ENCODE measurements around the gene IFNG-AS1. TPM values are rescaled to one million over a fixed set of nuclear protein-coding genes. Genes with fewer than 3 reads are reported as not detected.

The IFNG-AS1 gene
- total and polyA plus RNA-seq, 2 donors from 2014 or later = 0.85 TPM; not detected in 1

- no peak for TF ChIP-seq CTCF (IDR thresholded peaks at IDR 0.05; ENCODE audit: borderline replicate concordance, extremely low read depth, insufficient read depth)
- no peak for DNase-seq
- Histone ChIP-seq H3K27me3 (ENCODE audit: control insufficient read depth, insufficient read depth, low read length) (no peaks in the 10 kb centered on the region), H3K9me3 (ENCODE audit: control insufficient read depth in 2 of 3, insufficient read depth in 1 of 3, low read length in 3 of 3) (no peaks in the 10 kb centered on the region), H3K9ac (ENCODE audit: low read length in 3 of 3) (no peak overlapping the region), H3K36me3 (ENCODE audit: control insufficient read depth in 2 of 3, insufficient read depth in 3 of 3, low read length in 3 of 3) (no peaks in the 10 kb centered on the region), H3K4me3 (ENCODE audit: low read length in 3 of 3) (no peak overlapping the region), H3K27ac (ENCODE audit: low read depth in 2 of 2, low read length in 2 of 2) (no peak overlapping the region), H3K4me1 (ENCODE audit: control insufficient read depth in 2 of 3, insufficient read depth in 2 of 3, low read depth in 1 of 3, low read length in 3 of 3) (no peaks in the 10 kb centered on the region)
- no peak for FAIRE-seq
- intact Hi-C loops (cut with DNase I) = no loop called here
Measured at GRCh38 chr12:67977668-67978067, 11.6 kb upstream of the IFNG-AS1 start.

GRCh38 chr12:67980391-67980790 is 8.9 kb upstream of the IFNG-AS1 start:
- FAIRE-seq = no peak
- Histone ChIP-seq H3K27ac (ENCODE audit: low read depth in 2 of 2, low read length in 2 of 2) (no peak overlapping the region), H3K4me3 (ENCODE audit: low read length in 3 of 3) (no peak overlapping the region), H3K9me3 (ENCODE audit: control insufficient read depth in 2 of 3, insufficient read depth in 1 of 3, low read length in 3 of 3) (no peaks in the 10 kb centered on the region), H3K27me3 (ENCODE audit: control insufficient read depth, insufficient read depth, low read length) (no peaks in the 10 kb centered on the region), H3K9ac (ENCODE audit: low read length in 3 of 3) (no peak overlapping the region), H3K36me3 (ENCODE audit: control insufficient read depth in 2 of 3, insufficient read depth in 3 of 3, low read length in 3 of 3) (no peaks in the 10 kb centered on the region), H3K4me1 (ENCODE audit: control insufficient read depth in 2 of 3, insufficient read depth in 2 of 3, low read depth in 1 of 3, low read length in 3 of 3) (no peaks in the 10 kb centered on the region)
- no peak for DNase-seq
- intact Hi-C loops (cut with DNase I) = no loop called here
- no peak for TF ChIP-seq CTCF (IDR thresholded peaks at IDR 0.05; ENCODE audit: borderline replicate concordance, extremely low read depth, insufficient read depth)

GRCh38 chr12:67981287-67982162 is 7.7 kb upstream of the IFNG-AS1 start:
- Histone ChIP-seq H3K9me3 (ENCODE audit: control insufficient read depth in 2 of 3, insufficient read depth in 1 of 3, low read length in 3 of 3) (no peaks in the 10 kb centered on the region), H3K27me3 (ENCODE audit: control insufficient read depth, insufficient read depth, low read length) (no peaks in the 10 kb centered on the region), H3K4me3 (ENCODE audit: low read length in 3 of 3) (no peak overlapping the region), H3K27ac (ENCODE audit: low read depth in 2 of 2, low read length in 2 of 2) (no peak overlapping the region), H3K36me3 (ENCODE audit: control insufficient read depth in 2 of 3, insufficient read depth in 3 of 3, low read length in 3 of 3) (no peaks in the 10 kb centered on the region), H3K4me1 (ENCODE audit: control insufficient read depth in 2 of 3, insufficient read depth in 2 of 3, low read depth in 1 of 3, low read length in 3 of 3) (no peaks in the 10 kb centered on the region), H3K9ac (ENCODE audit: low read length in 3 of 3) (no peak overlapping the region)
- DNase-seq (no peak), FAIRE-seq (no peak)
- no peak for TF ChIP-seq CTCF (IDR thresholded peaks at IDR 0.05; ENCODE audit: borderline replicate concordance, extremely low read depth, insufficient read depth)
- intact Hi-C loops (cut with DNase I) = no loop called here

Measured in kidney (tissue), 14 donors.